Right ventricle myocardium inferior (tissue), 1 donor: ENCODE results near the gene DDX28. TPM values are rescaled to one million over a fixed set of nuclear protein-coding genes. Genes with fewer than 3 reads are reported as not detected.
A peak's percentile ranks its signal among the peaks of the same experiment; 100 is the strongest.

Experiments used
- ATAC-seq: fragments of 200-7000 bp; cut with Tn5 transposase; one replicate; pipeline ENCODE4 v1.9.1; 2020; ENCODE audit warnings: mild to moderate bottlenecking, moderate library complexity
- DNase-seq: peaks from one replicate; pipeline ENCODE4 v3.0.0; 2021; ENCODE audit errors: missing footprints
- intact Hi-C: fragments of 100-400 bp; cut with DNase I; formaldehyde crosslinking; loops from one replicate; pipeline ENCODE4 v1.11.0; 2022
- long read RNA-seq: library from polyadenylated mRNA; unstranded; transcript quantifications from one replicate; pipeline ENCODE4 v2.0.0, GENCODE V29; 2021
- total RNA-seq: library from RNA; stranded (reverse); fragmentation: NEBNext Ultra II Directional; extraction: Animal tissue kit (Norgen Biotek cat#: 25700); gene quantifications from one replicate; pipeline ENCODE4 v1.2.1, GENCODE V29; 2021
- donor health status: DM: no; HTN: yes; CAD: no; lungs with severe emphysema.

DDX28 gene, protein sequence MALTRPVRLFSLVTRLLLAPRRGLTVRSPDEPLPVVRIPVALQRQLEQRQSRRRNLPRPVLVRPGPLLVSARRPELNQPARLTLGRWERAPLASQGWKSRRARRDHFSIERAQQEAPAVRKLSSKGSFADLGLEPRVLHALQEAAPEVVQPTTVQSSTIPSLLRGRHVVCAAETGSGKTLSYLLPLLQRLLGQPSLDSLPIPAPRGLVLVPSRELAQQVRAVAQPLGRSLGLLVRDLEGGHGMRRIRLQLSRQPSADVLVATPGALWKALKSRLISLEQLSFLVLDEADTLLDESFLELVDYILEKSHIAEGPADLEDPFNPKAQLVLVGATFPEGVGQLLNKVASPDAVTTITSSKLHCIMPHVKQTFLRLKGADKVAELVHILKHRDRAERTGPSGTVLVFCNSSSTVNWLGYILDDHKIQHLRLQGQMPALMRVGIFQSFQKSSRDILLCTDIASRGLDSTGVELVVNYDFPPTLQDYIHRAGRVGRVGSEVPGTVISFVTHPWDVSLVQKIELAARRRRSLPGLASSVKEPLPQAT
- 7.5 TPM for total RNA-seq
- long read RNA-seq, transcript DDX28-201 (1 exons, 2,169 nt): major isoform, 7 of 7 reads
- long read RNA-seq, partial matches to known transcripts: 0 of 7 reads
- long read RNA-seq, other reads (novel, unspliced or antisense): 0 of 7 reads

DNA sequence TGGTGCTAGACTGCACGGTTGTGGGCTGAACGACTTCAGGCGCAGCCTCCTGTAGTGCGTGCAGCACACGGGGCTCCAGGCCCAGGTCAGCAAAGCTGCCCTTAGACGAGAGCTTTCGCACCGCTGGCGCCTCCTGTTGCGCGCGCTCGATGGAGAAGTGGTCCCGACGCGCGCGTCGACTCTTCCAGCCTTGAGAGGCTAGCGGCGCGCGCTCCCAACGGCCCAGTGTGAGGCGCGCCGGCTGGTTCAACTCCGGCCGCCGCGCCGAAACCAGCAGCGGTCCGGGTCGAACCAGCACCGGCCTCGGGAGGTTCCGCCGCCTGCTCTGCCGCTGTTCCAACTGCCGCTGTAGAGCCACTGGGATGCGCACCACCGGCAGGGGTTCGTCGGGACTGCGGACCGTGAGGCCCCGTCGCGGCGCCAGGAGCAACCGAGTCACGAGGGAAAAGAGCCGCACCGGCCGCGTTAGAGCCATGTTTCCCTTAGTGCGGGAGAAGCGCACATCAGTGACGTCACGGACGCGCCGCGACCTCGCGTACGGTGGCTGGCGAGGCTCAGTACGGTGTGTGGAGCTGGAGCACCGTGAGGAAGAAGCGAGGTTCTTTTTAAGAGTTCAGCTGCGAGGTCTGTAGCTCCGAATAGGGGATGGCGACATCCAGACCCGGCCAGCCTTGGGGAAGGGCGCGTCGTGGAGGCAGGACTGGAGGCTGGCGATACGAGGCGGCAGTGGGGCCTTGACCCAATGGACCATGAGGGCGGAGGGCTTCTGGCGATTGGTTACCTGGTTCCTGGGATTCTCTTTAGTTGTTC is at the start of gene DDX28, which contains the start of gene DUS2:
Gene DDX28 (minus strand): TSS at position 505 of the 810 bp plus-strand sequence. CDS start 30 bp downstream, at position 475.
Gene DUS2 (plus strand): TSS at position 557 of the 810 bp plus-strand sequence. CDS start 14,740 bp downstream, outside the sequence.
- intact Hi-C loops: loop anchor here (2.0 to 5.0 kb wide), 3 partner anchors 62 to 130 kb away; partner anchors contain the start of genes LCAT and PSKH1
- DNase-seq: peak; percentile 98
- peak; percentile 98 for ATAC-seq

DNA sequence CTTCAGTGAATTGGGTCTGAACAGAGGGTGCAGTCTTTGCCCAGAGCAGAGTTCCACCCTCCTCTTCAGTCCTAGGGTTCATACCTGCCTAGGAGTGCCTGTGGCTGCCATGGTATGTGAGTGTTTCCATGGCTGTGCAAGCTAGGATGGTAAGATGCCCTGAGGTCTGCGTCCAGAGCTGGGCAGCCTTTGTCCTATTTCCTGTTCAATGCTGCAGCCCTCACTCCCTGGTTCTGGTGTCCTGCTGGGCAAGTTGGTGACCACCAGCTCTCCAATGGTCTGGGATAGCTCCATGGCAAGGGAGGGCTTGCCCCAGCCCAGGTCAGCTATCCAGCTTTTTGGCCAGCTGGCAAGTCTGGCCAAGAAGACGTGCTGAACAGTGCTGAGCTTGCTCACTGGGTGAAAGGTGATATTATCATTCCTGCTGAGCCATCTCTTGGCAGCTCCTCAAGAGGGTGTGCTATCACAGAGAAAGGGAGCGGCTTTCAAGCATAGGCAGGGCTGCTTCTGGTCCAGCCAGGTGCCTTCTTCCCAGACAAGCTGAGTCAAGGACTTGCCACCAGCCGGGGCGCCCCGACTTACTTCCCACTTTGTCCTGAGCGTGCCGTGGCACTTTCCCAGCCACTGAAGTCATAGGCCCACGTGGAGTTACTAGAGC is 49.1 kb upstream of the DDX28 start:
- ATAC-seq: peak; percentile 17
- intact Hi-C loops: no loop called here
- DNase-seq: no peak

DNA sequence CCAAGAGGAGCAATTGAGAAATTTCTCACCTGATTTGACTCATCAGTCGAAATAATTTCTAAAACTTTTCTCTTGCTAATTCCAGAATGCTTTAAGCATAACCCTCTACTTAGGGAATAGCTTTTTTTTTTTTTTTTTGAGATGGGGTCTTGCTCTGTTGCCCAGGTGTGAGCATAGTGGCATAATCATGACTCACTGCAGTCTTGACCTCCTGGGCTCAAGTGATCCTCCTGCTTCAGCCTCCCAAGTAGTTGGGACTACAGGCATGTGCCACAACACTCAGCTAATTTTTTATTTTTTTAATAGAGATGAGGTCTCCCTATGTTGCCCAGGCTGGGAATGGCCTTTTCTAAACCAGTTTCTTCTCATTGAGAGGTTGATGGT is 48.5 kb upstream of the DDX28 start:
- no peak for DNase-seq
- intact Hi-C loops: no loop called here
- no peak for ATAC-seq

DNA sequence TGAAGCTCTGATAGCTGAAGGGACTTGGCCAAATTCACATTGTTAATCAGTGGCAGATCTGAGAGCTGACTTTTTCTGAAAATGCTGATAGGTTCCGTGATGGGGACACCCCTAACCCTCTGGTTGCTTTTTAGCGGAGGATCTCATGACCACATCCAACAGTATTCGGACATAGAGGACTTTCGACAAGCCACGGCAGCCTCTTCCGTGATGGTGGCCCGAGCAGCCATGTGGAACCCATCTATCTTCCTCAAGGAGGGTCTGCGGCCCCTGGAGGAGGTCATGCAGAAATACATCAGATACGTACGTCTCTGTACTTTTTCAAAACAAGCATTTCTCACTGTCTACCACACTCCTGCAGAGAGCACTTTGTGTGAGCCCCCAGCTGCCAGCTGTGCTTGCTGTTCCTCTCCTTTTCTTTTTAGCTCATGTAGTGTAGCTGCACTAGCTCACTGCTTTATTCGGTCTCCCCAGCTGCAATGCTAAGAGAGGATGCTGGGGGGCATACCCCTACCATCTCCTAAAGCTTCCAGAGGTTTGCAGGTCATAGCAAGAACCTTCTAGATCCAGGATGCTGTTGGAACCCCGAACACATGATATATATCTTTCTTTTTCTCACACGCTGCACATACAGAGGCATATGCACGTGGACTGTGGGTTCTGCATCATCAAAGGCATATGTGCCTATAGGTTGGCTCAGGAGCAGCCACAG is 47.9 kb upstream of the DDX28 start:
- intact Hi-C loops: no loop called here
- ATAC-seq (no peak), DNase-seq (no peak)

DNA sequence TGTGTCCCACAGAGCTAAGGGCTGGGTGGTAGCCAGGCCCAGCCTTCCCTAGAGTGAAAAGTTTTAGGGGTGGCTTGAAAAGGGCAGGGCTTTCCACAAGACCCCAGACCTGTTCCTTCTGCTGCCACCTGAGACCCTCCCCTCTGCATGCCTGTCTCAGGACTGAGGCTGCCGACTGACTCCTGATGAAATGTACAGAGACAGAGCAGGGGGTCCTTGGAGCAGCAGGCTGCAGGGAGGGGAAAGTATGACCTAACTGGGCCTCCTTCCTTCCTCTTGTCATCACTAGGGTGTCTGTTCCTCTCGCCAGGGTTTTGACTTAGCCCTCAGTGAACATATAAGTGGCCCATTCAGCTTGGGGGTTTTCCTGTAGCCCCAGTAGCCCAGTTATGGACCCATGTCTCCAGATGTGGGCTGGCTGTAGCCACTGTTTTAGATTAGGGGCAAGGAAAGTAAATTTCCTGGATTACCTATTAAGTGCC is 47.3 kb upstream of the DDX28 start:
- no peak for ATAC-seq
- intact Hi-C loops: no loop called here
- DNase-seq: no peak

DNA sequence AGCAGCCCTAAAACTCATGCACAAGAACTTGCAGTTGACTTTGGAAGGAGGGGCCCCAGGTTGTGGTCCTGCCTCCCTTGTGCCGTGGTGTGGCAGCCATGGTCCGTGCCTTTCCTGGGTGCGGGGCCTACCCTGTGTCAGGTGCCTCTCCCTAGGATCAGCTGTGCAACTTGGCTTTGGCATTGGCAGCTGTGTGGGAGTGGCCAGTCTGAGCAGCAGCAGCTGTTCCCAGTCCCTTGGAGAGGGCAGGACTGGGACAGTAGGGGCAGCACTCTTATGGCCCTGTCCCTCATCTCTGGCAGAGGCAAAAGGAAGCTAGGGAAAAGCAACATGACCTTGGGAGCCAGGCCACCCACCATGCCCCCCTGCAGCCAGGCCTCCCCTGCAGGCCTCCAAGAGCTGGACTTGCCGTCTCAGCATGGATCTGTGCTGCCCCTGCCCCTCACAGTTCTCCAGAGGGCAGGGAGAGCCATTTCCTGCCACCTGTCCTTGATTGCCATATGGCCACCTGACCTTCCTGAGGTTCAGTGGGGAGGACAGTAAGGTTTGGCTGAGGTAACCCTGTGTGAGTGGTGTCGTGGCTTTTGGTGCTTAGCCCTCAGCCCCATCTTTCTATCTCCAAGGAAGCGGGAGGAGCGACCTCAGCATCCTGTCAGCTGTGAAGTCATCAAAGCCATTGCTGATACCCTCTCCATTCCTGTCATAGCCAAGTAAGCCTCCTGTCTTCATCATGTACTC is 46.6 kb upstream of the DDX28 start:
- intact Hi-C loops: no loop called here
- ATAC-seq (peak; percentile 78), DNase-seq (no peak)

DNA sequence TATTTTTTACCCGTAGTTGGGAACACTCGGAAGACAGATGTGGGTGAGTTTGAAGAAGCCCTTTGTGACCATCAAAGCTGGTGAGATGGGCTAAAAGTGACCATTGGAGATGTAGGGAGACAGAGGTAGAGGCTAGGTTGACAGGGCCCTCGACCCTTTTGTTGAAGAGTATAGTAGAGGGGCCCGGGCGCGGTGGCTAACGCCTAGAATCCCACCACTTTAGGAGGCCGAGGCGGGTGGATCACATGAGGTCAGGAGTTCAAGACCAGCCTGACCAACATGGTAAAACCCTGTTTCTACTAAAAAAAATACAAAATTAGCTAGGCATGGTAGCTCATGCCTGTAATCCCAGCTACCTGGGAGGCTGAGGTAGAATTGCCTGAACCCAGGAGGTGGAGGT is 45.9 kb upstream of the DDX28 start:
- intact Hi-C loops: no loop called here
- ATAC-seq: no peak

DNA sequence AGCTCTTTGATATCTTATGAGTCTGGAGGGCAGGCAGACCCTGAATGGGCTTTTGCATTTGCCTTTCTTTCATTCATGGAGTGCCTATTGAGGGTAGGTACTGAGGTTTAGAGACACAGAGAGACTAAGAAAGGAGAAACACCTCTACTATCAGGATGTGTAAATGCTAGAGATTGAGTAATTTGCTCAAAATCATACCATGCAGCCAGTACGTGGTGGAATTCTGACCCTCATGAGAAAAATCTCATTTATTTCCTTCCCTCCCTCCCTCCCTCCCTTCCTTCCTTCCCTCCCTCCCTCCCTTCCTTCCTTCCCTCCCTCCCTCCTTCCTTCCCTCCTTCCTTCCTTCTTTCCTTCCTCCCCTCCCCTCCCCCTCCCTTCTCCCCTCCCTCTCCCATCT is 43.7 kb upstream of the DDX28 start:
- intact Hi-C loops: no loop called here
- DNase-seq (no peak), ATAC-seq (no peak)

More for the DNA sequence above, 45.9 kb upstream of the DDX28 start:
- no peak for DNase-seq

DNA sequence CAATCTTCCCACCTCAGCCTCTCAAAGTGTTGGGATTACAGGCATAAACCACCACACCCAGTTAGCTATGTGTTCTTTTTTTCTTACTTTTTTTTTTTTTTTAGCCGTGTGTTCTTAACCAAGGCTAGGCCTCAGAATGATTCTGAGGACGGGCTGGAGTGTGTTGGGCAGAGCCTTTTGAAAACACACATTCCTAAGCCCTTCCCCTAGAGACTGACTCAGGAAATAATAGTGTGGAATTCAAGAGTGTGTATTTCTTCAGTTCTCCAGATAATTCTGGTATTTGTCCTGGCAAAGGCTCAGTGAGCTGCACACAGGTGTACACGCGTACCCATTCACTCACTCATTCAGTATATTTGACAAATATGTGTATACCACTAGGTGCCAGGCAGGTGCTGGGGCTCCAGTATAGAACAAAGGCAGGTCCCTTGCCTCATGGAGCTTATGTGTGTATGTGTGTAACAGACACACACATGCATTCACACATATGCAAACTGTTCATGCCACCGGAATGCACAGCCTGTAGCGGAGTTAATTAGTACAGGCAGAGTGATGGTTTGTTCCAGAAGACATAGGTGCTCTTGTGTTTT is 42.8 kb upstream of the DDX28 start:
- intact Hi-C loops: no loop called here
- ATAC-seq (no peak), DNase-seq (no peak)

DNA sequence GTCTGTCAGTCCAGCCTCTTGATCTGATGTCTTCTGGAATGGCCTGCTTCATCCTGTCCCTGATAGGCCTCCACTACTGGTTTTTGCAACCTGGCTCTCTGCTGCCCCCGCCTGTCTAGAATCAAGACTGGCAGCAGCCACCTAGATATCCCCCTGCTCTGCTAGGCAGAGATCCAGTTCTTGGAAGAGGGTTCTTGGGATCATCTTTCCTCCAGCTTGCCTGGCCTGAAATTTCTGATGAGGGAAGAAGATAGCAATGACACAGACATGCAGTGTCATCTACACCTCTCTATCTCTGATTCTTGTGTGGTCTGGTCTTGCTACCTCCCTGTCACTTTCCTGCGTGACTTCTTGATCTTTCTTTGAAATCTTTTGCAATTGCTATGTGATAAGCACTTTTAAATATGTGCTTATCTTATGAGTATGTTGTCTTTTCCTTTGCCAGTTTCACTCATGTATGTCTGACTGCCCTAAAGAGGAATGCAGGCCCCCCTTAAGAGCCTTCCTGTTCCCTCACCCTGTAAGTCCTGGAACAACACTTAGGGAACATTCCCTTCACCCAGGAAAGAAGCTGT is 41.8 kb upstream of the DDX28 start:
- intact Hi-C loops: no loop called here
- DNase-seq: peak; percentile 84
- peak; percentile 62 for ATAC-seq

DNA sequence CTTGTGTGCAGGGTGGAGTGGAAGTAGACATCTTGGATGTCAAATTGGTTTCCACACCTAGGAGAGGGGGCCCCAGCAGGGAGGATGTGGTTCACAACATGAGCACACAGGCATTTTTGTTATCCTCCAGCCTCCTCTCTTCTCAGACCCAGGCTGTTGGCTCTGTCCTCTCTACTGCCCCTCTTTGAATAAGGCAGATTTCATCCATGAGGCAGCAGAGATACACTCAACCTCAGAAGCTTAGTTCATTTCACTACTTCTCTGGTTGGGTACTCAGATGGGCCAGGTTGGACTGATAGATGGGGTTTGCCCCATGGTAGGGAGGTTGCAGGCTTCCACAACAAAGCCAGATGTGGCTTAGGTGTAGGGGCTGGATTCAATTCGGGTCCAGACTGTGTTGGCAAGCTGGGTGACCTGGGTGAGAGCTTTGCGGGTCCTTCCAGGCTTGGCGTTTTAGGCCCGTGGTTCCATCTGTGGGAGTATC is 39.9 kb upstream of the DDX28 start:
- ATAC-seq (no peak), DNase-seq (no peak)
- intact Hi-C loops: no loop called here

DNA sequence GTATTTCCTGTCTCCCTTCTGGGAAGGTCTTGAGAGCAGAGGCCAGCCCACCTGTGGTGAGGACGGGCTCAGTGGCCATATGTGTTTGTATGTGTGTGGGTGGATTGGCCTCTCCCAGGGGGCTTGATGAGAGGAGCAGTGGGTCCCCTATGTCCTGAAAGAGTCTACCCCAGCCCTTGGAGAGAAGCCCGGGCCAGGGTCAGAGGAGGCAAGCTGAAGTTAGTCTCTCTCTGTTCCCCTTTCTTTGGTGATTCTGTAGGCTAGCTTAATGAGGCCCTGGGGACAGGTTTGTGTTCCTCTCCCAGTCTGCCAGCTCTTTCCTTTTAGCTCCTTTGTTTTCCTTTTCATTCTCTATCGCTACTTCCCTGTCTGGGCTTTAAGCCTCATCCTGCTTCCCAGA is 38.4 kb upstream of the DDX28 start:
- ATAC-seq (no peak), DNase-seq (no peak)
- intact Hi-C loops: no loop called here

DNA sequence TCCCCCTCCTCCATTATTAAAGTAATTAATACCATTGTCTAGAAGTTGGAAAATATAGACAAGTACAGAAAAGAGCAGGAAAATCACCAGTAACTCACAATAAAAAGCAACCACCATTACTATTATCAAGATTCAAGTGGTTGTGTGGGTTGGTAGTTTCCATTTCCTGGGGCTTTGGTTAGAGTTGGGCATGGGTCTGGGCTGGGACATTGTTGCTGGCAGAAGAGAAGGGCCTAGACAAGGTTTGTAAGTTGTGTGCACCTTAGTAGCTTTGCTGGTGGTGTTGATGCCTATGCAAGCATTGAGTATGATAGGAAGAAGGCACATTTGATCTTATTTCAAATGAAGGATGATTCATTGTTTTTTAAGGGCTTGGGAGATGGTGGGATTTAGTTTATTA is 36.8 kb upstream of the DDX28 start:
- DNase-seq (no peak), ATAC-seq (no peak)
- intact Hi-C loops: no loop called here

DNA sequence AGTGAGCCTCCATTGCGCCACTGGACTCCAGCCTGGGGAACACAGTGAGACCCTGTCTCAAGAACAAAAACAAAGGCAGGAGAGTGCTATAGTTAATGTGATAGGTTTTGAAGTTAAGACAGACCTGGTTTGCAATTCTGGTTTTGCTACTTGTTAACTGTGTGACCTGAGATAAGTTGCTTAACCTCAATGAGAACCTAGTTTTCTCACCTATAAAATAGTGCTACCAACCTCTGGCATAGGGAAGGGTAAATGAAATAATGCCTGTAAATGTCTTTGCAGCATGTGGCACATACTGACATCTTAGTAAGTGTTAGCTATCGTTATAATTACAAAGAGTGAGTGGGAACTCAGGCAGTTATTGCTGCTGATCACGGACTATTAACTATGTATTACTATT is 32.4 kb upstream of the DDX28 start:
- ATAC-seq (no peak), DNase-seq (no peak)
- intact Hi-C loops: no loop called here

DNA sequence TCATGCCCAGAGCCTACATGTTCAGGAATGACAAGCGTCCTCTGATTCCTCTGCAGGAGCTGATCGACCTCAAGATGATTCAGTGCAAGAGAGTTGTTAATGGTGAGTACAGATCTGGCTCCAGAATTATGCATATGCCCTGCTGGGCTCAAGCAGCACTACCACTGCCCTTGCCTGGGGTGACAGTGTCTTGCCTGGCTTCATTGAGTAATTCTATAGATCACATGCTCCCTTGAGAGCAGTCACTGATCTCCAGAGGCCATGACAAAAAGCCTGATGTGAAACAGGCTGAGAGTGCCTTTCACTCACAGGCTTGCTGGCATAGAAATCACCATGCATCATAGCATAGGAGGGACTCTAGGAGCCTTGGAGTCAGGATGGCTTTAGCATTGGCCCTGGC is 26.4 kb upstream of the DDX28 start:
- intact Hi-C loops: no loop called here
- ATAC-seq (no peak), DNase-seq (no peak)

DNA sequence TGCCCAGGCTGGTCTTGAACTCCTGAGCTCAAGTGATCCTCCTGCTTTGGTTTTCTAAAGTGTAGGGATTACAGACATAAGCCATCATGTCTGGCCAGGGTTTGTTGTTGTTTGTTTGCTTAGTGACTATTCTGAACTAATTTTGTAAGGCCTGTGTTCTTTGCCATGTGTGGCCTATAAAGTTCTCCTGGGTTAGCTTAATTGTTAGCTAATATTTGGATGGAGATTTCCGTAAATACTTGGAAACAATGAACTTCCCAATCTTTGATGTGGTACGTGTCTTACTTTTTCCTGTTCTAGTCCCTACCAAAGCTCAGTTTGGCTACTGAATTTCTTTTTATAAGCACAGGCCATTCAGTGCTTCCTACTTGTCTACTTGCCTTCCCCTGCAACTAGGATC is 25.0 kb upstream of the DDX28 start:
- no peak for DNase-seq
- no peak for ATAC-seq
- intact Hi-C loops: no loop called here

DNA sequence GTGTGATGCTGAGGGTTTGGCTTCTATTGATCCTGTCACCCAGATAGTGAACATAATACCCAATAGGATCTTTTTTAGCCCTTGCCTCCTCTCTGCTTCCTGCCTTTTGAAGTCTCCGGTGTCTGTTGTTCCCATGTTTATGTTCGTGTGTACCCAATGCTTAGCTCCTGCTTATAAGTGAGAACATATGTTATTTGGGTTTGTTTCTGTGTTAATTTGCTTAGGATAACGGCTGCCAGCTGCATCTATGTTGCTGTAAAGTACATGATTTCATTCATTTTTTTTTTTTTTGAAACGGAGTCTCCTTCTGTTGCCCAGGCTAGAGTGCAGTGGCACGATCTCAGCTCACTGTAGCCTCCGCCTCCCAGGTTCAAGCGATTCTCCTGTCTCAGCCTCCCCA is 23.1 kb upstream of the DDX28 start:
- ATAC-seq: no peak
- no peak for DNase-seq
- intact Hi-C loops: no loop called here
